ENCODE data around the gene RPLP2.

Gene RPLP2

GRCh38 chr11:823441-824291 is 13.9 kb downstream of the RPLP2 start:
- no peak overlapping the region for H3K4me3 ChIP-seq (ENCODE audit: low read length)
- no peaks in the 10 kb centered on the region for H4K20me1 ChIP-seq (ENCODE audit: insufficient read depth, low read length)
- H2AFZ ChIP-seq (ENCODE audit: low read length), result no peak overlapping the region
- no peaks in the 10 kb centered on the region for H3K36me3 ChIP-seq (replicated peaks; ENCODE audit: insufficient read depth, low read length)
- TF ChIP-seq, protein P1, sequence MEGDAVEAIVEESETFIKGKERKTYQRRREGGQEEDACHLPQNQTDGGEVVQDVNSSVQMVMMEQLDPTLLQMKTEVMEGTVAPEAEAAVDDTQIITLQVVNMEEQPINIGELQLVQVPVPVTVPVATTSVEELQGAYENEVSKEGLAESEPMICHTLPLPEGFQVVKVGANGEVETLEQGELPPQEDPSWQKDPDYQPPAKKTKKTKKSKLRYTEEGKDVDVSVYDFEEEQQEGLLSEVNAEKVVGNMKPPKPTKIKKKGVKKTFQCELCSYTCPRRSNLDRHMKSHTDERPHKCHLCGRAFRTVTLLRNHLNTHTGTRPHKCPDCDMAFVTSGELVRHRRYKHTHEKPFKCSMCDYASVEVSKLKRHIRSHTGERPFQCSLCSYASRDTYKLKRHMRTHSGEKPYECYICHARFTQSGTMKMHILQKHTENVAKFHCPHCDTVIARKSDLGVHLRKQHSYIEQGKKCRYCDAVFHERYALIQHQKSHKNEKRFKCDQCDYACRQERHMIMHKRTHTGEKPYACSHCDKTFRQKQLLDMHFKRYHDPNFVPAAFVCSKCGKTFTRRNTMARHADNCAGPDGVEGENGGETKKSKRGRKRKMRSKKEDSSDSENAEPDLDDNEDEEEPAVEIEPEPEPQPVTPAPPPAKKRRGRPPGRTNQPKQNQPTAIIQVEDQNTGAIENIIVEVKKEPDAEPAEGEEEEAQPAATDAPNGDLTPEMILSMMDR (IDR thresholded peaks at IDR 0.05; ENCODE audit: low read length), result no peak
- H3K27me3 ChIP-seq (replicated peaks; ENCODE audit: insufficient read depth, low read length), result no peaks in the 10 kb centered on the region
- H3F3A ChIP-seq (ENCODE audit: insufficient read depth, low read length), result peaks cover 10% of the 10 kb centered on the region
- peaks cover 9% of the 10 kb centered on the region; the same call in 1 of the 2 replicates for H3K4me1 ChIP-seq (ENCODE audit: low read length)
- H3K9ac ChIP-seq (ENCODE audit: low read length), result no peak overlapping the region
- H3K27ac ChIP-seq (ENCODE audit: low read length), result no peak overlapping the region
- peaks cover 17% of the 10 kb centered on the region for H3K79me2 ChIP-seq (ENCODE audit: low read length)
- DNase-seq, result no peak
- no peak overlapping the region for H3K4me2 ChIP-seq (ENCODE audit: low read depth, low read length)
- no peaks in the 10 kb centered on the region for H3K9me2 ChIP-seq (replicated peaks; ENCODE audit: insufficient read depth, low read length)
- H3K9me3 ChIP-seq (replicated peaks; ENCODE audit: insufficient read depth, low read length), result no peaks in the 10 kb centered on the region

DNA sequence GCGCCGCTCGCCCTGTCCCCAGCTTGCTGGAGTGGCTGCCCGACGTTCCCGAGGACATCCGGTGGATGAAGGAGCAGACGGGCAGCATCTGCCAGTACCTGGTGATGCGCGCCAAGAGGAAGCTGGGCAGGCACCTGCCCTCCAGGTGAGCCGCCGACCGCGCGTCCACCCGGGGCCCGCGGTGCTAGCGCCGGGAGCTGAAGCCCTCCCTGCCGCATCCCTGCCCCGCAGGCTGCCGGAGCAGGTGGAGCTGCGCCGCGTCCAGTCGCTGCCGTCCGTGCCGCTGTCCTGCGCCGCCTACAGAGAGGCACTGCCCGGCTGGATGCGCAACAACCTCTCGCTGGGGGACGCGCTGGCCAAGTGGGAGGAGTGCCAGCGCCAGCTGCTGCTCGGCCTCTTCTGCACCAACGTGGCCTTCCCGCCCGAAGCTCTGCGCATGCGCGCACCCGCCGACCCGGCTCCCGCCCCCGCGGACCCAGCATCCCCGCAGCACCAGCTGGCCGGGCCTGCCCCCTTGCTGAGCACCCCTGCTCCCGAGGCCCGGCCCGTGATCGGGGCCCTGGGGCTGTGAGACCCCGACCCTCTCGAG is 14.6 kb downstream of the RPLP2 start:
- peaks cover 10% of the 10 kb centered on the region for H3F3A ChIP-seq (ENCODE audit: insufficient read depth, low read length)
- H4K20me1 ChIP-seq (ENCODE audit: insufficient read depth, low read length), result no peaks in the 10 kb centered on the region
- H3K4me2 ChIP-seq (ENCODE audit: low read depth, low read length), result no peak overlapping the region
- no peak overlapping the region for H2AFZ ChIP-seq (ENCODE audit: low read length)
- H3K27ac ChIP-seq (ENCODE audit: low read length), result no peak overlapping the region
- no peaks in the 10 kb centered on the region for H3K9me3 ChIP-seq (replicated peaks; ENCODE audit: insufficient read depth, low read length)
- peaks cover 5% of the 10 kb centered on the region for H3K27me3 ChIP-seq (replicated peaks; ENCODE audit: insufficient read depth, low read length)
- peaks cover 15% of the 10 kb centered on the region for H3K4me1 ChIP-seq (ENCODE audit: low read length)
- H3K36me3 ChIP-seq (replicated peaks; ENCODE audit: insufficient read depth, low read length), result no peaks in the 10 kb centered on the region
- TF ChIP-seq EZH2phosphoT487 (IDR thresholded peaks at IDR 0.05; ENCODE audit: low read length) (no peak), EZH2 (optimal IDR thresholded peaks at IDR 0.05; ENCODE audit: low read depth, low read length) (no peak)
- TF ChIP-seq, protein P1 (IDR thresholded peaks at IDR 0.05; ENCODE audit: low read length), result no peak
- DNase-seq, result no peak
- no peaks in the 10 kb centered on the region for H3K9me2 ChIP-seq (replicated peaks; ENCODE audit: insufficient read depth, low read length)
- no peak overlapping the region for H3K9ac ChIP-seq (ENCODE audit: low read length)
- H3K79me2 ChIP-seq (ENCODE audit: low read length), result peaks cover 17% of the 10 kb centered on the region
- no peak overlapping the region for H3K4me3 ChIP-seq (ENCODE audit: low read length)

DNA sequence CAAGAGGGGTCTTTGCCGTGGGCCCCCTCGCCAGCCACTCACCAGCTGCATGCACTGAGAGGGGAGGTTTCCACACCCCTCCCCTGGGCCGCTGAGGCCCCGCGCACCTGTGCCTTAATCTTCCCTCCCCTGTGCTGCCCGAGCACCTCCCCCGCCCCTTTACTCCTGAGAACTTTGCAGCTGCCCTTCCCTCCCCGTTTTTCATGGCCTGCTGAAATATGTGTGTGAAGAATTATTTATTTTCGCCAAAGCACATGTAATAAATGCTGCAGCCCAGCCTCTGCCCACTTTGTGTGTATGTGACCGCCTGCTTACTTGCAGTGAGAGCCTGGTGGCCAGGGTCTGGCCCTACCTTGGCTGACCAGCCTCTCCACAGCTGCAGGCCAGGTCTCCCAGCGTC is 15.2 kb downstream of the RPLP2 start:
- Histone ChIP-seq H3K79me2 (ENCODE audit: low read length) (peaks cover 17% of the 10 kb centered on the region), H3K27me3 (replicated peaks; ENCODE audit: insufficient read depth, low read length) (peaks cover 11% of the 10 kb centered on the region), H3K9me2 (replicated peaks; ENCODE audit: insufficient read depth, low read length) (no peaks in the 10 kb centered on the region), H3K4me2 (ENCODE audit: low read depth, low read length) (no peak overlapping the region), H3K4me3 (ENCODE audit: low read length) (no peak overlapping the region), H3K9me3 (replicated peaks; ENCODE audit: insufficient read depth, low read length) (no peaks in the 10 kb centered on the region), H3F3A (ENCODE audit: insufficient read depth, low read length) (peaks cover 8% of the 10 kb centered on the region), H3K4me1 (ENCODE audit: low read length) (peaks cover 21% of the 10 kb centered on the region), H3K9ac (ENCODE audit: low read length) (no peak overlapping the region), H4K20me1 (ENCODE audit: insufficient read depth, low read length) (no peaks in the 10 kb centered on the region), H3K27ac (ENCODE audit: low read length) (no peak overlapping the region), H2AFZ (ENCODE audit: low read length) (no peak overlapping the region), H3K36me3 (replicated peaks; ENCODE audit: insufficient read depth, low read length) (no peaks in the 10 kb centered on the region)
- DNase-seq, result no peak
- no peak for TF ChIP-seq EZH2phosphoT487 (IDR thresholded peaks at IDR 0.05; ENCODE audit: low read length)
- TF ChIP-seq EZH2 (optimal IDR thresholded peaks at IDR 0.05; ENCODE audit: low read depth, low read length), result no peak
- TF ChIP-seq, protein P1 (IDR thresholded peaks at IDR 0.05; ENCODE audit: low read length), result no peak
